22Rv1 (cell line): ENCODE results near the gene PAEP.

ENCODE experiments used
- CTCF ChIP-seq: fragments of 450-650 bp; IDR thresholded peaks from 2 replicates; pipeline ENCODE4 v1.5.1; 2017; ENCODE audit warnings: mild to moderate bottlenecking
- ZFX ChIP-seq: fragments of 450-650 bp; IDR thresholded peaks from 2 replicates; pipeline ENCODE4 v1.6.1; 2017; ENCODE audit warnings: antibody characterized with exemption, borderline replicate concordance

DNA sequence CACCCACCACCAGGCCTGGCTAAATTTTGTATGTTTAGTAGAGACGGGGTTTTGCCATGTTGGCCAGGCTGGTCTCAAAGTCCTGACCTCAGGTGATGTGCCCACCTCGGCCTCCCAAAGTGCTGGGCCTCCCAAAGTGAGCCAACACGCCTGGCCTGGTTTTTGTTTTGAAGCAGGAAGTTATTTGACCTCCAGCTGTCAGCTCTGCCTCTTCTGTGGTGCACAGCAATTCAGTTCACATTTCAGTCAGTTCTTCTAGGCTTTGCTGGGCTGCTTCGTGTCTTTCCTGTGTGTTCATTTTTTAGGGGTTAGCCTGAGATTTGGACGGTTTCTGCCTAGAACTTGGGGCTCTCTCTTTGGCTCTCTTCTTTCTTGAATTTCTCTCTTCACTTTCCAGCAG lies 31.4 kb upstream of the PAEP start:
- no peak for TF ChIP-seq CTCF
- no peak for TF ChIP-seq ZFX
